Fibroblast of lung (primary cell): ENCODE data around the gene ZFTA. TPM values are rescaled to one million over a fixed set of nuclear protein-coding genes. Genes with fewer than 3 reads are reported as not detected.

ENCODE experiments used
- DNase-seq, 2 donors: peaks; one replicate each; pipeline versions ENCODE4 v3.0.0 to v3.0.0-alpha.2; 2010; ENCODE audit warnings: low read depth in 2 of 2
- H2AFZ ChIP-seq: 2 replicates; pipeline ENCODE4 v1.5.1; 2012; ENCODE audit warnings: low read length, control low read depth, inconsistent platforms
- H3K27ac ChIP-seq: 2 replicates; pipeline ENCODE4 v1.5.1; 2011; ENCODE audit warnings: low read length, control low read depth; ENCODE audit not compliant: insufficient read depth
- H3K27me3 ChIP-seq: 2 replicates; pipeline ENCODE4 v1.5.1; 2011; ENCODE audit warnings: mild to moderate bottlenecking, low read length; ENCODE audit not compliant: control insufficient read depth, insufficient read depth
- H3K36me3 ChIP-seq: 2 replicates; pipeline ENCODE4 v1.5.1; 2011; ENCODE audit warnings: low read length; ENCODE audit not compliant: control insufficient read depth, insufficient read depth
- H3K4me1 ChIP-seq: 2 replicates; pipeline ENCODE4 v1.5.1; 2011; ENCODE audit warnings: low read length; ENCODE audit not compliant: control insufficient read depth, insufficient read depth; ENCODE audit errors: extremely low read depth
- H3K4me2 ChIP-seq: 2 replicates; pipeline ENCODE4 v1.5.1; 2011; ENCODE audit warnings: low read length, control low read depth; ENCODE audit not compliant: insufficient read depth; ENCODE audit errors: extremely low read depth
- H3K4me3 ChIP-seq, 4 experiments: fragments of 200-600 bp in 1 of 4; sonication (generic) in 1 of 4; replicated peaks in 1 of 4; 2 replicates each; pipeline ENCODE4 v1.5.1; 2011 to 2016; ENCODE audit warnings: low read length in 4 of 4, low read depth in 3 of 4, mild to moderate bottlenecking in 3 of 4, control low read depth in 2 of 4, inconsistent platforms in 1 of 4, mixed read lengths in 1 of 4; ENCODE audit not compliant: insufficient read depth in 1 of 4; ENCODE audit errors: control extremely low read depth in 1 of 4
- H3K79me2 ChIP-seq: 2 replicates; pipeline ENCODE4 v1.5.1; 2012; ENCODE audit warnings: mild to moderate bottlenecking, low read length, inconsistent platforms; ENCODE audit not compliant: control insufficient read depth, insufficient read depth
- H3K9ac ChIP-seq: 2 replicates; pipeline ENCODE4 v1.5.1; 2011; ENCODE audit warnings: mild to moderate bottlenecking, low read length, control low read depth; ENCODE audit not compliant: insufficient read depth
- H3K9me3 ChIP-seq: 2 replicates; pipeline ENCODE4 v1.5.1; 2012; ENCODE audit warnings: low read depth, low read length; ENCODE audit not compliant: control insufficient read depth, insufficient read depth
- H4K20me1 ChIP-seq: 2 replicates; pipeline ENCODE4 v1.5.1; 2011; ENCODE audit warnings: low read length; ENCODE audit not compliant: control insufficient read depth, insufficient read depth; ENCODE audit errors: extremely low read depth
- CTCF ChIP-seq, 2 donors: IDR thresholded peaks in 1 of 2; conservative IDR thresholded peaks in 1 of 2; 1 replicate in 1 of 2; 2 replicates in 1 of 2; pipeline ENCODE4 v1.5.1; 2011 to 2012; ENCODE audit warnings: low read length in 2 of 2, control low read depth in 1 of 2, inconsistent platforms in 1 of 2, low read depth in 1 of 2, mild to moderate bottlenecking in 1 of 2
- EZH2 ChIP-seq: IDR thresholded peaks from 2 replicates; pipeline ENCODE4 v1.5.1; 2012; ENCODE audit warnings: low read length, control low read depth, mild to moderate bottlenecking; ENCODE audit errors: missing control alignments
- polyA plus RNA-seq, 2 donors: library from polyadenylated mRNA; depleted of rRNA in 1 of 2; stranded (reverse) in 1 of 2; unstranded in 1 of 2; fragments of >200 nt; gene quantifications; 2 replicates each; pipeline ENCODE4 v1.2.1, GENCODE V29; 2011 to 2012; ENCODE audit warnings: missing spikeins in 1 of 2
- total RNA-seq: library from RNA; depleted of rRNA; stranded (reverse); fragments of >200 nt; gene quantifications from 2 replicates; pipeline ENCODE4 v1.2.1, GENCODE V29; 2014

ZFTA gene
- total and polyA plus RNA-seq, 2 donors (not counting 1 experiment from before 2014, with no cell fraction given) = 5.4 to 12.9 TPM

- no peak overlapping the region for H2AFZ ChIP-seq
- H3K79me2 ChIP-seq = peaks cover 7% of the 10 kb centered on the region
- H3K9me3 ChIP-seq = no peaks in the 10 kb centered on the region
- no peaks in the 10 kb centered on the region for H3K4me1 ChIP-seq
- H4K20me1 ChIP-seq = no peaks in the 10 kb centered on the region
- no peak overlapping the region for H3K4me3 ChIP-seq
- H3K36me3 ChIP-seq = no peaks in the 10 kb centered on the region
- no peak overlapping the region for H3K9ac ChIP-seq
- H3K4me2 ChIP-seq = no peak overlapping the region
- TF ChIP-seq CTCF (conservative IDR thresholded peaks at IDR 0.05 in 1 of 2, IDR thresholded peaks at IDR 0.05 in 1 of 2; ENCODE audit: low read depth in 1 of 2, low read length in 2 of 2) (no peak), EZH2 (no peak)
- no peak for DNase-seq
- no peak overlapping the region for H3K27ac ChIP-seq
- H3K27me3 ChIP-seq = no peaks in the 10 kb centered on the region
Observed at GRCh38 chr11:63736864-63737263, 31.7 kb downstream of the ZFTA start.

GRCh38 chr11:63729326-63729725 is 39.2 kb downstream of the ZFTA start:
- H3K36me3 ChIP-seq = no peaks in the 10 kb centered on the region
- TF ChIP-seq CTCF (conservative IDR thresholded peaks at IDR 0.05 in 1 of 2, IDR thresholded peaks at IDR 0.05 in 1 of 2; ENCODE audit: low read depth in 1 of 2, low read length in 2 of 2) (no peak), EZH2 (no peak)
- no peaks in the 10 kb centered on the region for H4K20me1 ChIP-seq
- no peak overlapping the region for H3K4me3 ChIP-seq
- DNase-seq = no peak
- H2AFZ ChIP-seq = no peak overlapping the region
- no peak overlapping the region for H3K27ac ChIP-seq
- no peak overlapping the region for H3K9ac ChIP-seq
- no peak overlapping the region for H3K4me2 ChIP-seq
- no peaks in the 10 kb centered on the region for H3K4me1 ChIP-seq
- H3K79me2 ChIP-seq = no peaks in the 10 kb centered on the region
- no peaks in the 10 kb centered on the region for H3K27me3 ChIP-seq
- H3K9me3 ChIP-seq = no peaks in the 10 kb centered on the region

GRCh38 chr11:63720611-63721010 is 48.0 kb downstream of the ZFTA start:
- Histone ChIP-seq H3K36me3 (no peaks in the 10 kb centered on the region), H3K4me1 (no peaks in the 10 kb centered on the region), H3K9me3 (no peaks in the 10 kb centered on the region), H3K79me2 (peaks cover 12% of the 10 kb centered on the region), H3K4me3 (no peak overlapping the region), H2AFZ (no peak overlapping the region), H3K27ac (no peak overlapping the region), H3K9ac (no peak overlapping the region), H3K27me3 (no peaks in the 10 kb centered on the region), H3K4me2 (no peak overlapping the region), H4K20me1 (no peaks in the 10 kb centered on the region)
- TF ChIP-seq CTCF (conservative IDR thresholded peaks at IDR 0.05 in 1 of 2, IDR thresholded peaks at IDR 0.05 in 1 of 2; ENCODE audit: low read depth in 1 of 2, low read length in 2 of 2) (no peak), EZH2 (no peak)
- DNase-seq = no peak
